Activated CD4-positive, alpha-beta T cell treated with anti-CD3 and anti-CD28 coated beads for 36 hours (primary cell): ENCODE measurements around the gene CLSTN3. TPM values are rescaled to one million over a fixed set of nuclear protein-coding genes. Genes with fewer than 3 reads are reported as not detected.
A peak's percentile ranks its signal among the peaks of the same experiment; 100 is the strongest.
"Not testable (repeated sequence)": the region's sequence is repeated elsewhere in the genome, so short reads cannot be mapped to it uniquely, and the experiment has no call there.

Experiments used
- ATAC-seq: fragments of 200-7000 bp; cut with Tn5 transposase; one replicate; pipeline ENCODE4 v1.10.0; 2021; ENCODE audit warnings: mild to moderate bottlenecking, moderate library complexity
- CTCF ChIA-PET: fragments of 350-600 bp; sonication (Branson Sonifier 250); formaldehyde crosslinking; loops from one replicate; lab custom pipeline; 2021; ENCODE audit warnings: antibody characterized with exemption; lab: Charles Lee
- POLR2A ChIA-PET: fragments of 350-600 bp; sonication (Branson Sonifier 250); formaldehyde crosslinking; loops from one replicate; lab custom pipeline; 2021; ENCODE audit warnings: antibody characterized with exemption, inconsistent platforms; lab: Charles Lee
- DNase-seq: peaks from one replicate; pipeline ENCODE4 v3.0.0-alpha.2; 2020
- H3K27ac Mint-ChIP-seq: one replicate; pipeline ENCODE4 v1.8.0; 2021; ENCODE audit warnings: mixed read lengths
- H3K27me3 Mint-ChIP-seq: one replicate; pipeline ENCODE4 v1.8.0; 2021; ENCODE audit warnings: mixed read lengths
- H3K36me3 Mint-ChIP-seq: one replicate; pipeline ENCODE4 v1.8.0; 2021; ENCODE audit warnings: low read depth, mixed read lengths
- H3K4me1 Mint-ChIP-seq: one replicate; pipeline ENCODE4 v1.8.0; 2021; ENCODE audit warnings: mixed read lengths
- H3K4me3 Mint-ChIP-seq: one replicate; pipeline ENCODE4 v1.8.0; 2021; ENCODE audit warnings: mild to moderate bottlenecking, moderate library complexity, mixed read lengths
- H3K9me3 Mint-ChIP-seq: one replicate; pipeline ENCODE4 v1.8.0; 2021; ENCODE audit warnings: low read depth, mixed read lengths
- intact Hi-C, 2 experiments: fragments of 100-400 bp; cut with DNase I in 1 of 2; cut with micrococcal nuclease in 1 of 2; formaldehyde crosslinking; loops; one replicate each; pipeline versions ENCODE4 v1.14.2 to v1.15.1; 2022 to 2024; cut with DNase I, micrococcal nuclease
- total RNA-seq, 2 experiments: library from RNA; stranded (reverse); gene quantifications; one replicate each; pipeline ENCODE4 v1.2.3, GENCODE V29; 2021

The CLSTN3 gene
- total RNA-seq, 2 experiments from 2014 or later = 28.2 to 37.9 TPM

DNA sequence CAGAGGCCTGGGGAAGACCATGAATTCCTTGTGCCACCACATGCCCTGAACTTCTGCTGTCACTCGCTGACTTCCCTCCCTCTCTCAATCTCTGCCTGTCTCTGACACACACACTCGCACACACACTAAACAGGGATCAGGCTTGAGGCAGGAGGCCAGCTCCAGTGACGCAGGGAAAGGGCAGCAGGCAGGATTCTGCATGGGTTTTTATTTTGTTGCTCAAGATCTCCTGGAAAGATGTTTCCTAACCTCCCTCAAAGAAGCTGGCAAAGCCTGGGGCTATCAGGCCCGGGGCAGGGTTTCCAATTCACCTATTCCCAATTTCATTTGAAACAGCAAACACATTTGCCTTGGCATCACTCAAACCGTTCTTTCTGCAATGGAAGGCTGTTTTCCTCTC, 31.6 kb downstream of the CLSTN3 start:
- ChIA-PET POLR2A (no interaction called here), CTCF (interaction anchor here (1.0 to 3.6 kb wide), 8 partner anchors 8 to 105 kb away, joined by 3 to 13 read pairs (median 5); no protein-coding TSS in a partner anchor)
- intact Hi-C loops = loop anchor here in 1 of 2 experiments (1.0 kb wide), 1 partner anchor 26 kb away; no protein-coding TSS in a partner anchor
- Mint-ChIP-seq H3K4me3 (no peak overlapping the region), H3K9me3 (no peaks in the 10 kb centered on the region), H3K27ac (no peak overlapping the region), H3K36me3 (no peaks in the 10 kb centered on the region), H3K4me1 (peaks cover 11% of the 10 kb centered on the region), H3K27me3 (peaks cover 11% of the 10 kb centered on the region)
- ATAC-seq (no peak), DNase-seq (no peak)

DNA sequence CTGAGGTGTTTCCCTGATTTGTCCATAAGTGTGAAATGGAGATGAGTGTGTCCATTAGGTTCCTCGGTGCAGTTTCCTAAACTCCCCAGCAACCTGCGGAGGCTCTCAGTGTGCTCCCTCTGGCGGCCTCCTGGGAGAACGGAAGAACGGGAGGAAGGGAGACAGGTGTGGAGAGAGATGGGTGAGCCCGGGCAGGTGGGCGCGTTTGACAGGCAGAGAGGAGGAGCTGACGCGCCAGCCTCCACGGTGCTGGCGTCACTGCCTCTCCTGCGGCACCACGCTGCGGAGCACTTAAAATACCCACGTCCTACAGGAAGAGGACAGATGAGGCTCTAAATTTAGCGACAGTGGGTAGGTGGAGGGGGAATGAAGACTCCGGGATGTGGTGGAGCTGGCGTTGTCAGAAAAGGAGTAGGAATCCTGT, 32.5 kb downstream of the CLSTN3 start:
- Mint-ChIP-seq H3K36me3 (no peaks in the 10 kb centered on the region), H3K27ac (no peak overlapping the region), H3K27me3 (peaks cover 14% of the 10 kb centered on the region), H3K9me3 (peaks cover 5% of the 10 kb centered on the region), H3K4me1 (peaks cover 11% of the 10 kb centered on the region), H3K4me3 (peak overlapping the region; percentile 15)
- intact Hi-C loops = loop anchor here in 1 of 2 experiments (1.0 kb wide), 1 partner anchor 26 kb away; no protein-coding TSS in a partner anchor
- ChIA-PET CTCF (interaction anchor here (0.6 to 3.6 kb wide), 10 partner anchors 9 to 95 kb away, joined by 3 to 13 read pairs (median 4); partner anchors contain the start of gene C1R), POLR2A (no interaction called here)
- peak; percentile 62 for DNase-seq
- ATAC-seq = peak; percentile 80

DNA sequence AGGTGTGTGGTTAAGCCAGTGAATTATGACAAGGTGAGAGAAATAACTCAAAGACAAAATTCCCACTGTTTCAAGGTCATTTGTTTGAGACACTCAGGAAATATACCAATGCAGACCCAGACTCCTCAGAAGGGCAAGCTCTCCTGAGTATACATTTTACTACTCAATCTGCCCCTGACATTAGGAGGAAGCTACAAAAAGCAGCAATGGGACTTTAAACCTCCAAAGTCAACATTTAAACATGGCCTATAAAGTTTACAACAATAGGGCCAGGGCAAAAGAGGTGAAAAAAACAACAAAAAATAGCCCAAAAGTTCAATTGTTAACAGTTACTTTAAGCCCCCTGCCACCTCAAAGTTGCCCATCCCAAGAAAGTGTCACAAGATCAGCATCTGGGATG, 39.8 kb downstream of the CLSTN3 start:
- Mint-ChIP-seq H3K27ac (no peak overlapping the region), H3K36me3 (no peaks in the 10 kb centered on the region), H3K9me3 (peaks cover 18% of the 10 kb centered on the region), H3K4me1 (no peaks in the 10 kb centered on the region), H3K27me3 (peaks cover 13% of the 10 kb centered on the region), H3K4me3 (no peak overlapping the region)
- CTCF ChIA-PET = interaction anchor here (0.6 to 1.7 kb wide), 3 partner anchors 15 to 28 kb away, joined by 3 to 5 read pairs (median 4); no protein-coding TSS in a partner anchor
- DNase-seq = no peak
- intact Hi-C loops = no loop called here
- no peak for ATAC-seq
- POLR2A ChIA-PET = no interaction called here

DNA sequence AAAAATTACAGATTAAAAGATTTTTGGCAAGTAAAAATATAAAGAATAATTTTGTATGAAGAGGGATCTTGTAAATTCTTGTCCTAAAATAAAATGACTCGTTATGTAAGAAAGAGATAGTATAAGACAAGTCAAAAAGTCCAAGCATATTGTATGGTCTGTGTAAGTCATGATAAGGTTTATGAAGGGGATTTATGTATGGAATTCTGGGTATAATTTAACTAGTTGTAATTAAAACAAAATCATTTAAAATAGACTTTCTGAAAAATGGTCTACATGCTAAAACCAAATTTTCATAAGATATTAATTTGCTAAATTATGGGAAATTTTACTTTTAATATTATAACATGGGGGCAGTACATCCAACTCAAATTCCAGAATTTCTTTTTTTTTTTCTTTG, 41.7 kb downstream of the CLSTN3 start:
- CTCF ChIA-PET = no interaction called here
- H3K4me3 Mint-ChIP-seq = no peak overlapping the region
- H3K4me1 Mint-ChIP-seq = no peaks in the 10 kb centered on the region
- H3K27me3 Mint-ChIP-seq = peaks cover 13% of the 10 kb centered on the region
- intact Hi-C loops = no loop called here
- no peak overlapping the region for H3K27ac Mint-ChIP-seq
- DNase-seq = no peak
- no peak for ATAC-seq
- POLR2A ChIA-PET = no interaction called here
- H3K9me3 Mint-ChIP-seq = peaks cover 18% of the 10 kb centered on the region
- H3K36me3 Mint-ChIP-seq = no peaks in the 10 kb centered on the region

DNA sequence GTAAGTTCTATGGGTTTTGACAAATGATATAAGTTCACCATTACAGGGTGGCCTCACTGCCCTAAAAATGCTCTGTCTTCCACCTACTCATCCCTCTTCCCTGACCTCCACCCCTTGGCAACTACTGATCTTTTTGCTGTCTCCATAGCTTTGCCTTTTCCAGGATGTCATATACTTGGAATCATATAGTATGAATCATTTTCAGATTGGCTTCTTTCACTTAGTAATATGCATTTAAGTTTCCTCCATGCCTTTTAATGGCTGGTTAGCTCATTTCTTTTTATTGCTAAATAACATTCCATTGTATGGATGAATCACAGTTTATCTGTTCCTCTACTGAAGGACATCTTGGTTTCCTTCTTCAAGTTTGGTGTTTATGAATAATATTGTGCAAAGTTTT, 45.3 kb downstream of the CLSTN3 start:
- POLR2A ChIA-PET = no interaction called here
- CTCF ChIA-PET = interaction anchor here (0.8 to 2.5 kb wide), 2 partner anchors 13 to 30 kb away, joined by 3 to 6 read pairs; no protein-coding TSS in a partner anchor
- Mint-ChIP-seq H3K27ac (no peak overlapping the region), H3K36me3 (no peaks in the 10 kb centered on the region), H3K4me3 (no peak overlapping the region), H3K27me3 (peaks cover 13% of the 10 kb centered on the region), H3K4me1 (no peaks in the 10 kb centered on the region), H3K9me3 (peaks cover 5% of the 10 kb centered on the region)
- no peak for DNase-seq
- intact Hi-C loops = no loop called here
- no peak for ATAC-seq

DNA sequence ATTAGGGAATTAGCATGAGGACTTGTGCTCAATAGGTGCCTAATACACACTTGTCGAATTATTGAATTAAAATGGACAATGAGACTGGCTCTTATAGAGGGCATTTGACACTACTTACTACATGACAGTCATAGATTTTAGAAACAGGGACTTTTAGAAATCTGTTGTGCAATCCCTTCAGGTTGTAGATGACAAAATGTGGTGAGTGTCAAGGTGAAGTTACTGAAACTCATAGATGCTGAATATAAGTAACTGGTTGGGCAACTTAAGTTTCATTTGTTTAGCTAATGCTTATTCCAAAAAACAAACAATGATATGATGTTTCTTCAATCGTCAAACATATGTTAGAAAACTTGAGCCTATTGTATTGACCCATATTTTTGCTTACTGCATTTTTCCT, 46.4 kb downstream of the CLSTN3 start:
- H3K4me3 Mint-ChIP-seq = no peak overlapping the region
- H3K4me1 Mint-ChIP-seq = no peaks in the 10 kb centered on the region
- ChIA-PET POLR2A (no interaction called here), CTCF (no interaction called here)
- no peak for DNase-seq
- intact Hi-C loops = no loop called here
- no peaks in the 10 kb centered on the region for H3K36me3 Mint-ChIP-seq
- peaks cover 5% of the 10 kb centered on the region for H3K9me3 Mint-ChIP-seq
- no peak overlapping the region for H3K27ac Mint-ChIP-seq
- peaks cover 13% of the 10 kb centered on the region for H3K27me3 Mint-ChIP-seq
- ATAC-seq = no peak

DNA sequence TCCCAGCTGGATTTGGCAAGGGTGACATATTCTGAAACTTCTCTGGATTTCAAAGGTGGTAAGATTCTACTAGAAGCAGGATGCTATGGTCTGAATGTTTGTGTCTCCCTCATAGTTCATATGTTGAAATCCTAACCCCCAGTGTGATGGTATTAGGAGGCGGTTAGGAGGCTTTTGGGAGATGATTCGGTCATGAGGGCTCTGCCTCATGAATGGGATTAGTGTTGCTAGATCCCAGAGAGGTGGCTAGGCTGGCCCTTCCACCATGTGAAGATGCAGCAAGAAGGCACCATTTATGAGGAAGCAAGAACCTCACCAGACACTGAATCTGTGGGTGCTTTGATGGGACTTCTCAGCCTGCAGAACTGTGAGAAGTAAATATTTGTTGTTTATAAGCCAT, 48.3 kb downstream of the CLSTN3 start:
- Mint-ChIP-seq H3K27ac (no peak overlapping the region), H3K27me3 (peaks cover 8% of the 10 kb centered on the region), H3K4me3 (no peak overlapping the region), H3K36me3 (no peaks in the 10 kb centered on the region), H3K4me1 (no peaks in the 10 kb centered on the region), H3K9me3 (no peaks in the 10 kb centered on the region)
- no peak for DNase-seq
- POLR2A ChIA-PET = no interaction called here
- CTCF ChIA-PET = no interaction called here
- ATAC-seq = no peak
- intact Hi-C loops = no loop called here

DNA sequence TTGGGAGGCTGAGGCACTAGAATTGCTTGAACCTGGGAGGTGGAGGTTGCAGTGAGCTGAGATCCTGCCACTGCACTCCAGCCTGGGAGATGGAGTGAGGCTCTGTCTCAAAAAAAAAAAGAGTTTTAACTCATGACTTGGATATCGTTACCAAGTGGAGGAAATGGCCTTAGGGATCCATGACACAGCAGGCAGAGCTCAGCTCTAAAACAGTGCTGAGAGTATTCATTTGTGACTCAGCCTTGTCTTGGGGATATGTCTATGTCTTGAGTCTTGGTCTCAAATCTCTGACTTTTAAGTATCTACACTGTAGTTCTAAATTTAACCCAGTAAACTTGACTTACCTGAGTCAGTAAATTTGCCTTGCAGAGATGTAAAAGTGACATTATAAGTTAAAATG, 50.5 kb downstream of the CLSTN3 start:
- peaks cover 5% of the 10 kb centered on the region for H3K27me3 Mint-ChIP-seq
- ChIA-PET CTCF (interaction anchor here (0.7 to 1.1 kb wide), 2 partner anchors 21 to 674 kb away, joined by 5 read pairs; no protein-coding TSS in a partner anchor), POLR2A (interaction anchor here (0.7 kb wide), 1 partner anchor 50 kb away, joined by 5 read pairs; the partner anchor contains the start of gene CLSTN3)
- no peak for ATAC-seq
- DNase-seq = no peak
- intact Hi-C loops = no loop called here
- no peaks in the 10 kb centered on the region for H3K9me3 Mint-ChIP-seq
- no peaks in the 10 kb centered on the region for H3K36me3 Mint-ChIP-seq
- no peaks in the 10 kb centered on the region for H3K4me1 Mint-ChIP-seq
- no peak overlapping the region for H3K27ac Mint-ChIP-seq
- no peak overlapping the region for H3K4me3 Mint-ChIP-seq

DNA sequence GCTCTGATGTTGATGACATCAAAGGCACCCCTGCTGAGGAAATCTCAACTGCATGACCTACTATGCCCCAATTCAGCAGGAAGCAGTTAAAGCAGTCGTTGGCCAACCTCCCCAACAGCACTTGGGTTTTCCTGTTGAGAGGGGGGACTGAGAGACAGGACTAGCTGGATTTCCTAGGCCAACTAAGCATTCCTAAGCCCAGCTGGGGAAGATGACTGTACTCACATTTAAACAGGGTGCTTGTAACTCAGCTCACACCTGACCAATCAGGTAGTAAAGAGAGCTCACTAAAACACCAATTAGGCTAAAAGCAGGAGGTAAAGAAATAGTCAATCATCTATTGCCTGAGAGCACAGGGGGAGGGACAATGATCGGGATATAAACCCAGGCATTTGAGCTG, 55.9 kb downstream of the CLSTN3 start:
- CTCF ChIA-PET, ATAC-seq, H3K36me3 Mint-ChIP-seq, H3K27me3 Mint-ChIP-seq, POLR2A ChIA-PET, H3K27ac Mint-ChIP-seq, DNase-seq, H3K4me3 Mint-ChIP-seq, H3K9me3 Mint-ChIP-seq: not testable (repeated sequence)
- peaks cover 16% of the 10 kb centered on the region for H3K4me1 Mint-ChIP-seq
- intact Hi-C loops = loop anchor here in 1 of 2 experiments (5.0 kb wide), 1 partner anchor 1056 kb away; no protein-coding TSS in a partner anchor

DNA sequence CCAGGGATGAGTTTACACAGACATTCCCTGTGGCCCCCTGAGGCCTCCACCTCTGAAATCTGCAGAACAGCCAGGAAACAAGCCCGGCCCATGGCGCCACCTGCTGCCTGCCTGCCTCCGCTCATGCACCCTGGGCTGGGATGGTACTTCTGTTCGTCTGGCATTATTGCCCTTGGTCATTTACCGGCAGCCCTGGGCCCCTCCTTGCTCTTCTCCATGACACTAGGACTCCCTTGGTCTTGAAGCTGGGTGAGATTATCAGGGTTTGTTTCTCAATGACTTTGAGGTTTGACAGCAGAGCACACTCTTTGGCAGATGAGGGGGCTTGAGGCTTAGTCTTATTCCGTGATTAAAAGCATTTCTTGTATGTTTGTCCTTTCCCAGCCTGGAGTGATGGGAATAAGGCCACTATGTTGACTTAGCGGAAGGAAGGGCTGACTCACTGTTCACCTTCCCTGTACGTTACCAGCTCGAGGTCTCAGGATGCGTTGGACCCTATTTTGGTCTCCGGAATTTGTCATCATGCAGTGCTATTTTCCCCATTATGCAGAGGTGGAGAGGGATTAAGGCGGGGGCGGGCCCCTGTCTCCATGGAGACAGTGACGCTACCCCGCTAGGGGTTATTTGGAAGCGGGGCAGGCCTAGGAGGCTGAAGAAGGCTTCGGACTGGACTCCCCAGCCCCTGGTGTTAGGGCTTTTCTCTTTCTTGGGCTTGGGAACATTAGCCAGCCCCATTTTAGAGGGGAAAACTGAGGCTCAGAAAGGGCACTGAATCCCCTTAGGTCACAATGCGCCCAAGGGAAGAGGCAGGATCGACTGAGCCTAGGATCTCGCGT, 58.6 kb downstream of the CLSTN3 start:
- DNase-seq (peak; percentile 88), ATAC-seq (peak; percentile 64)
- peak overlapping the region; percentile 94 for H3K27ac Mint-ChIP-seq
- POLR2A ChIA-PET = no interaction called here
- peaks cover 35% of the 10 kb centered on the region for H3K4me1 Mint-ChIP-seq
- CTCF ChIA-PET = interaction anchor here (0.6 to 2.1 kb wide), 12 partner anchors 10 to 451 kb away, joined by 3 to 10 read pairs (median 4); no protein-coding TSS in a partner anchor
- no peaks in the 10 kb centered on the region for H3K27me3 Mint-ChIP-seq
- intact Hi-C loops = loop anchor here (1.0 to 5.0 kb wide), 16 partner anchors 26 to 1054 kb away; partner anchors contain the start of genes C12orf57 (in 1 of the 2), CLSTN3 (in 1 of the 2), COPS7A (in 1 of the 2) and EMG1 (in 1 of the 2)
- H3K4me3 Mint-ChIP-seq = peak overlapping the region; percentile 85
- no peaks in the 10 kb centered on the region for H3K9me3 Mint-ChIP-seq
- H3K36me3 Mint-ChIP-seq = peaks cover 22% of the 10 kb centered on the region
